Aorta (tissue), 5 donors: ENCODE data around the gene CACNA1S. TPM values are rescaled to one million over a fixed set of nuclear protein-coding genes. Genes with fewer than 3 reads are reported as not detected.

ENCODE experiments used
- ATAC-seq: fragments of 200-7000 bp; cut with Tn5 transposase; one replicate; pipeline ENCODE4 v1.9.1; 2022; ENCODE audit warnings: moderate library complexity; ENCODE audit not compliant: low FRiP score
- DNase-seq, 2 donors: peaks; one replicate each; pipeline ENCODE4 v3.0.0-alpha.2; 2020
- H3K27ac ChIP-seq, 2 donors: one replicate each; pipeline ENCODE4 v1.5.1; 2013; ENCODE audit warnings: low read length in 2 of 2, mild to moderate bottlenecking in 2 of 2, moderate library complexity in 2 of 2, control low read depth in 1 of 2, inconsistent platforms in 1 of 2, low read depth in 1 of 2
- H3K27me3 ChIP-seq, 2 donors: one replicate each; pipeline ENCODE4 v1.6.1; 2013; ENCODE audit warnings: control low read depth in 1 of 2, low read length in 1 of 2, mild to moderate bottlenecking in 1 of 2, moderate library complexity in 1 of 2; ENCODE audit not compliant: insufficient read depth in 2 of 2, control insufficient read depth in 1 of 2
- H3K36me3 ChIP-seq, 2 donors: one replicate each; pipeline ENCODE4 v1.6.1; 2013; ENCODE audit warnings: control low read depth in 1 of 2, low read length in 1 of 2, mild to moderate bottlenecking in 1 of 2; ENCODE audit not compliant: insufficient read depth in 2 of 2, control insufficient read depth in 1 of 2
- H3K4me1 ChIP-seq, 2 donors: one replicate each; pipeline ENCODE4 v1.6.1; 2013; ENCODE audit warnings: low read length in 2 of 2, control low read depth in 1 of 2, mild to moderate bottlenecking in 1 of 2, moderate library complexity in 1 of 2; ENCODE audit not compliant: insufficient read depth in 2 of 2, control insufficient read depth in 1 of 2
- H3K4me3 ChIP-seq, 2 donors: one replicate each; pipeline ENCODE4 v1.5.1; 2013; ENCODE audit warnings: low read length in 2 of 2, control low read depth in 1 of 2, mild to moderate bottlenecking in 1 of 2
- H3K9me3 ChIP-seq: one replicate; pipeline ENCODE4 v1.6.1; 2013; ENCODE audit warnings: mild to moderate bottlenecking, low read length; ENCODE audit not compliant: control insufficient read depth
- WGBS, 2 donors: extraction: QIAGEN DNeasy Blood & Tissue Kit; methylation state at CpG; one replicate each; pipeline ENCODE4 v1.1.7; 2013; 5-methylcytosine and 5-hydroxymethylcytosine counted together
- intact Hi-C, 2 donors: fragments of 100-400 bp; cut with DNase I; formaldehyde crosslinking; loops; one replicate each; pipeline versions ENCODE4 v1.14.2 to v1.15.0; 2022
- polyA plus RNA-seq, 2 donors: library from polyadenylated mRNA; stranded (reverse); fragments of 200-250 nt; gene quantifications; one replicate each; pipeline ENCODE4 v1.2.3, GENCODE V29; 2013
- total RNA-seq, 2 donors: library from RNA; stranded (reverse); fragmentation: NEBNext Ultra II Directional; extraction: Animal tissue kit (Norgen Biotek cat#: 25700); gene quantifications; one replicate each; pipeline ENCODE4 v1.2.1, GENCODE V29; 2021
- donor health status: healthy with polysubstance abuse.
- donor health status: Bipolar disorder and iron deficiency.
- donor health status: DM: no; HTN: no; CAD: no.
- donor health status: DM: no; HTN: no; CAD: no.
- donor health status: DM: yes; HTN: yes; CAD: no.

CACNA1S gene
- total and polyA plus RNA-seq, 4 donors: not detected

GRCh38 chr1:201142011-201142848 lies 30.0 kb upstream of the CACNA1S start:
- Histone ChIP-seq H3K9me3 (no peaks in the 10 kb centered on the region), H3K27me3 (no peaks in the 10 kb centered on the region), H3K36me3 (peaks cover 0 to 5% of the 10 kb centered on the region in 2 donors), H3K27ac (no peak overlapping the region), H3K4me1 (peaks cover 0 to 5% of the 10 kb centered on the region in 2 donors), H3K4me3 (no peak overlapping the region)
- intact Hi-C loops: no loop called here
- DNase-seq (peak in 1 of 2 donors; percentile 76), ATAC-seq (peak; percentile 19)
- WGBS, 2 donors: 80 to 86% methylated on average over 16 of the region's 16 CpGs

GRCh38 chr1:201141418-201141817 lies 29.2 kb upstream of the CACNA1S start:
- intact Hi-C loops: no loop called here
- H3K4me1 ChIP-seq: peaks cover 0 to 5% of the 10 kb centered on the region in 2 donors
- peaks cover 0 to 3% of the 10 kb centered on the region in 2 donors for H3K36me3 ChIP-seq
- H3K4me3 ChIP-seq: no peak overlapping the region
- WGBS, 2 donors: 97 to 98% methylated on average over 5 of the region's 5 CpGs
- no peak overlapping the region for H3K27ac ChIP-seq
- ATAC-seq (no peak), DNase-seq (peak in 1 of 2 donors; percentile 56)
- no peaks in the 10 kb centered on the region for H3K27me3 ChIP-seq
- H3K9me3 ChIP-seq: no peaks in the 10 kb centered on the region

DNA sequence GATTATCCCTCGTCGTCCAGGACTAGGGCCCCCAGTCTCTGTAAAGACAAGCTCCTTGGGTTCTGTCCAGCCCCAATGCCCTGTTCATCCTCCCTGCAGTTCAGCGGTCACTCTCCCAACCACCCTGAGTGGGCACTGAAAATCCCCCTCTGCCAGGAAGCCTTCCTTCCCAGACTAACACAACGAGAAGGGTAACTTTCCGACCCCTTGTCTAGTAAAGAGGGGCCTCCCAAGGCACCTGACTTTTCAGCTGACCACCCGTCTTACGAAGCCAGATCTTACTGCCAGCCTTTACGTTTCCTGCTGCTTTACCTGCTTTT lies 28.7 kb upstream of the CACNA1S start:
- peak in 1 of 2 donors; percentile 25 for DNase-seq
- 92 to 94% methylated on average over 8 of the region's 8 CpGs for WGBS, 2 donors
- peaks cover 0 to 3% of the 10 kb centered on the region in 2 donors for H3K36me3 ChIP-seq

DNA sequence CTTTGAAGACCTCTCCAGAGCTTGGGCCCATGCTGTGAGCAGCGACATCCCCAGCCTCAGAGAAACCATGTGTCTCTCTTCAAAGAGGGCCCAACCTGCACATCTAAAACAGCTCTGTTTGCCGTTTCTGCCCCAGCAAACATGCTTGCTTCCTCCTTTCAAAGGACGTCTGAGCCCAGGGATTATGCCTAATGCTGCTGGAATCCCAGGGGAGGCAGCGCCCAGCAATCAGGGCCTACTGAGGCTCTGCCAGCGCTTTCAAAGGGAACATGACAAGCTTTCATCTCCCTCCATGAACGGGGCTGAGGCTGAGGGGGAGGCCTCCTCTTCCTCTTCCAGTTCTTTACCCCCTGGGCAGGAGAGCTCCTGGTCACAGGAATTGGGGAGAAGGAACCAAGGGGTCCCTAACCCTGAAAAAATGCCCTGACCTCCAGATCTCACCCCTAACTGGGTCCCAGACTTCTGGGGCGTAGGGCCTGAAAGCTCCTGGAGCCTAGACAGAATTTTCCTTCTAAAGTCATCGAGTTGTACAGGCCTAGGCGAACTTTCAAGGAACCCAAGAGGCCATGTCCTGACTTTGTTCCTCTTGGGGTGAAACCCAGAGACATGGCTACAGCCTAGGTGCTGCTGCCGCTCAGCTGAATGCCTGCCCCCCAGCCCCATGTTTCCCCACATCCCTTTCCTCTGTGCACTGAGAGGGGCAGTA lies 28.2 kb upstream of the CACNA1S start:
- no peak overlapping the region for H3K27ac ChIP-seq
- H3K9me3 ChIP-seq: no peaks in the 10 kb centered on the region
- DNase-seq: peak in 1 of 2 donors; percentile 34
- H3K4me3 ChIP-seq: no peak overlapping the region
- H3K36me3 ChIP-seq: peaks cover 0 to 4% of the 10 kb centered on the region in 2 donors
- H3K27me3 ChIP-seq: no peaks in the 10 kb centered on the region
- H3K4me1 ChIP-seq: peaks cover 0 to 5% of the 10 kb centered on the region in 2 donors
- no peak for ATAC-seq
- intact Hi-C loops: no loop called here
- 81 to 83% methylated on average over 10 of the region's 10 CpGs for WGBS, 2 donors

More for the DNA sequence above, 28.7 kb upstream of the CACNA1S start:
- no peaks in the 10 kb centered on the region for H3K27me3 ChIP-seq
- no peaks in the 10 kb centered on the region for H3K9me3 ChIP-seq
- H3K4me1 ChIP-seq: peaks cover 0 to 5% of the 10 kb centered on the region in 2 donors
- intact Hi-C loops: no loop called here
- no peak overlapping the region for H3K4me3 ChIP-seq
- no peak for ATAC-seq
- no peak overlapping the region for H3K27ac ChIP-seq

DNA sequence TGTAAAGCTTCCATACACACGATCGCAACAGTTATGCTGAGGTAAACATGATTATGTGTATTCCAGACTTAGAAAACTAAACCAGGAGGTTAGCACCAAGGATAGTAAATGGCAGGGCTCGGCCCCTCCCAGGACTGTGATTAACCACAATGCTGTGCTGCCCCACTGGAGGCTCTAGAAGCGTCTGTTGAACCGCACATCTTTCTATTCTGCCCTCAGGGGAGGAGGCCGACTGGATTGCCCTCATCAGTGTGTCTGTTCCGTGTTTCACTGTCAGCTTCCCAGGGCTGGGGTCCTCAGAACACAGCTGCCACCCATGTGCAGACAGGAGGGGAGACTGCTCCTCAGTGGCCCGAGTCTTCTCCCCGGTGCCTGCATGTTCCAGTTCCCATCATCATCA lies 27.5 kb upstream of the CACNA1S start:
- Histone ChIP-seq H3K4me1 (peaks cover 0 to 5% of the 10 kb centered on the region in 2 donors), H3K9me3 (no peaks in the 10 kb centered on the region), H3K27ac (no peak overlapping the region), H3K4me3 (no peak overlapping the region), H3K27me3 (no peaks in the 10 kb centered on the region), H3K36me3 (peaks cover 0 to 8% of the 10 kb centered on the region in 2 donors)
- intact Hi-C loops: no loop called here
- DNase-seq: peak in 1 of 2 donors; percentile 35
- WGBS, 2 donors: 94 to 95% methylated on average over 9 of the region's 9 CpGs
- ATAC-seq: no peak

DNA sequence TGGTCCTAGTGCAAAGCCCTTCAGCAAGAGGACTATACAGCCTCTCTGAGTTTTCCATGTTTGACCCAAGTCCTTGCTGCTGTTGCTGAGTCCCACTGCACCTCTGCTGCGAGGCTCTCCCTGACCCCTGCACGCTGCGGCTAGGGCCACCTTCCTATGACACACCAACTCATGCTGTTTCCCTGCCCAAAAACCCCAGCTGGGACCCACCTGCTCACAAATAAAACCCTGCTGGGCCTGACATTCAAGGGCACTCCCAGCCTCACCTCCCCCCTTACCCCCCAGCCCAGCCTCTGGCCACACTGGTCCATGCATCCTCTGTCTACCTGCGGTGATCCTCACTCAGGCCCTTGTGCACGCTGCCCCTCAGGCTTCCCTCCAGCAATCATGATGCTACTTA lies 27.1 kb upstream of the CACNA1S start:
- intact Hi-C loops: no loop called here
- peaks cover 0 to 8% of the 10 kb centered on the region in 2 donors for H3K36me3 ChIP-seq
- ATAC-seq (no peak), DNase-seq (peak; percentile 28 to 68)
- 99 to 100% methylated on average over 5 of the region's 5 CpGs for WGBS, 2 donors
- no peak overlapping the region for H3K27ac ChIP-seq
- no peaks in the 10 kb centered on the region for H3K27me3 ChIP-seq
- H3K4me1 ChIP-seq: peaks cover 0 to 5% of the 10 kb centered on the region in 2 donors
- no peak overlapping the region for H3K4me3 ChIP-seq
- H3K9me3 ChIP-seq: no peaks in the 10 kb centered on the region

DNA sequence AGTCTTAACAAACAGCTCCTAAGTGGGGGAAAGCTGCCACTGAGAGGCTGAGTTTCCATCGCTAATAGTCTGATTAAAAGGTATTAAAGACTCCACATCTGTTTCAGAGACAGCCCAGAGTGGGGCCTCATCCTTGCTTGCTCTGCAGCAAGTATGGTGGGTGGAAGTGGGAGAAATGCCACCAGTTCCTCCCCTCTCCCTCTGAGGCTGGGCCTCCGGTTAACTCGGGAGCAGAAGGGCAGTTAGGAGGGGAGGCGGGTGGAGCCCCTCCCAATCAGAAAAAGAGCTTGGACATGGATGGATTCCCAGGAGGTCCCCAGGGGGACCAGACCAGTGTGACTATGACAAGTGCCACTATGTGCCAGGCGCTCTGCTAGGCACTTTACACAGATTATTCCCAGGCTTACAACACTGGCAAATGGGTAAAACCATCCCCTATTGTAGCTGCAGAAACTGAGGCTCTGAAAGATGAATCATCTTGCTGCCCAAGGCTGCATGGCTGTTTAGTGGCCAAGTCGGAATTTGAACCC lies 26.1 kb upstream of the CACNA1S start:
- Histone ChIP-seq H3K27ac (peak overlapping the region in 1 of 2 donors; percentile 55), H3K9me3 (no peaks in the 10 kb centered on the region), H3K36me3 (peaks cover 0 to 6% of the 10 kb centered on the region in 2 donors), H3K4me1 (peaks cover 0 to 5% of the 10 kb centered on the region in 2 donors), H3K4me3 (no peak overlapping the region), H3K27me3 (no peaks in the 10 kb centered on the region)
- 56% methylated on average over 6 of the region's 6 CpGs for WGBS, 2 donors
- ATAC-seq (peak; percentile 13), DNase-seq (peak; percentile 30 to 36)
- intact Hi-C loops: no loop called here

DNA sequence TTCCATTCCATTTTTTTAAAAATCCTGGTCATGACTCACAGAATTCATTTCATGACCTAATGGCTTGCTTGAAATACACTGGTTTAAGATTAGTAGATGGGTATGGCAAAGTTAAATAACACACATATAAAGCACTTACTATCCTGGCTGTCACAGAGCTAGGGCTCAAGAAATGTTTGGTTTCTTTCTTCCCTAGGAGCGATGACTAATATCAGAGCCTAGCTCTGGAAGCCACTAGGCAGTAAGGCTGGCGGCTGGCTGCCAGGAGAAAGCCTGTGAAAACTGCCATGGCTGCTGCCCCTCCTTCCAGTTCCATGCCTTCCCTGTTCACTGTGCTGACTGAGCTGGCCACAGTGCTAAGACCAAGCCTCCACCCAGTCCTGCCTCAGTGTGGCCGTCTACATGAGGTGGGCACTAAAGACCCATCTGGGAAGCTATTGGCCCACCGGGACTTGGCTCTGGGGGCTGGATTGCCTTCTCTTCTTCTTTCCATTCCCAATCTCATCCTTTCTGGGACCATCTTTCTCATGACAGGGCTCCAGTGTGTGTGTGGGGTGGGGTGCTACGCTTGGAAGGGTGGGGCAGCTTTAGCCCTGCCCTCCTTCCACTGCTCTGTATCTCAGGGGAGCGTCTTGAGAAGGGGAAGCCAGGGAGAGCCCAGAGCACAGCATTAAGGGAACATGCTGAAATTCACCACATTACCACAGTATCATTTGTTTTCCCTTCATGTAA lies 25.5 kb upstream of the CACNA1S start:
- peak overlapping the region in 1 of 2 donors; percentile 55 for H3K27ac ChIP-seq
- no peak overlapping the region for H3K4me3 ChIP-seq
- no peaks in the 10 kb centered on the region for H3K27me3 ChIP-seq
- intact Hi-C loops: no loop called here
- WGBS, 2 donors: 30 to 37% methylated on average over 6 of the region's 6 CpGs
- no peaks in the 10 kb centered on the region for H3K9me3 ChIP-seq
- DNase-seq (peak; percentile 89 to 93), ATAC-seq (peak; percentile 80)
- H3K36me3 ChIP-seq: peaks cover 0 to 5% of the 10 kb centered on the region in 2 donors
- peaks cover 0 to 5% of the 10 kb centered on the region in 2 donors for H3K4me1 ChIP-seq
